ENCODE measurements around the gene SLC11A2.
A peak's percentile ranks its signal among the peaks of the same experiment; 100 is the strongest.
"Not testable (repeated sequence)": the region's sequence is repeated elsewhere in the genome, so short reads cannot be mapped to it uniquely, and the experiment has no call there.

The SLC11A2 gene

DNA sequence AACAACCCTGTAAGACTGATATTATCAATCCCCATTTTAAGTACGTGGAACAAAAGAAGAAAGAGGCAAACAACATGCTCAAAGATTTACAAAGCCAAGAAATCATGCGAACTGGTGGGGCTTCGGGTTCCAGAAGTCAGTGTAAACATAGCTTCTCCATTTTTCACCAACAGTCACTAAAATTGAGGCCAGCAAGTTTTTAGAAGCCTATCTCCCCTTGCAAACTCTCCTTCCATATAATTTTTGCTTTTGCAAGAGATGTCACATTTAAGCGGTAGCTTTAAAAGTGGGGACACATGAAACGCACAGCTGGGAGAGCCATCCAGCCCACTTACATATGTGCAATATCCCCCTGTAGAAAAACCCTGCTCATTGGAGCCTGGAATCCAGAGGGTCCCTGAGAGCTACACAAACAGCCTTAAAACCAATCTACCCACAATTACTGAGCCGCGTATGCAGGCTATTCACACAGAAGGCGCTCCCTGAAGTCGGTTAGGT is 797 bp downstream of the SLC11A2 start:
- no peak for DNase-seq

GRCh38 chr12:51023625-51024382 is 2.4 kb downstream of the SLC11A2 start:
- DNase-seq, result no peak

DNA sequence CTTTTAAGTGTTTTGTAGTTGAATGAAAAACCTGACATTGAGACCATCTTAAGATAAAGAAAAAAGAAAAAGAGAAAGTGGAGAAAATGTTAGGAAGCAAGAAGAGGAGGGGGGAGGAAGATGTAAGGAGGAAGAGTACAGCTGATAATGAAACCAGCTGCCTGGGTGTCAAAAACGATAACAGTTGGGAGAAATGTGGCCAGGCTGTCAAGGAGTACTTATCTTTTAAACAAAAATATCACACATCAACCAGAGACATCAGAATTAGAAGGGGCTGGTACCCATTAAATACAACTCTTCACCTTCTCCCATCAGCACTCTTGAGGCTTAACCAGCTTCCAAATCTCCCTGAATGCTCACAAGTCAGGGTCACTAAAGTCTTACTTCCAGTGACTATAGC is 4.5 kb downstream of the SLC11A2 start:
- no peak for DNase-seq

- no peak for DNase-seq
These were observed 5.6 kb downstream of the SLC11A2 start for GRCh38 chr12:51020448-51021182.

- no peak for DNase-seq
These were observed 6.3 kb downstream of the SLC11A2 start for GRCh38 chr12:51019927-51020326.

DNA sequence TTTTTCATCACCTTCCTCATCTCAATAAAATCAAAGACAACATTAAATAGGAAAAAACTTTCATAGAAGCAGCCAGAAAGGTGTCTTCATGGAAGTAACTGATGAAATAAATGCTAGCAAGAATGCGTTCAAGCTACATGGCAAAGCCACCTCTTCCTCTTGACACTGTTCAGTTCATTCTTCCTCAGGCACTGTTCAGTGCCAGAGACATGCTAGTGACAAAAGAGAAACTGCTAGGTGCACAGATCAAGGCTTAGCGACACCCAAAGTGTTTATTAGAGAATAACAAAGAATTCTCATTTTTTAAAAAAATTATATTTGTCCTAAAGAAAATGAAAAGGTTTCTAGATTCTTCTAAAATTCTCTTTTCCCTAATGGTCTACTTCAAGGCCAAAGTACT is 7.2 kb downstream of the SLC11A2 start:
- no peak for DNase-seq

GRCh38 chr12:51017452-51017851 is 8.7 kb downstream of the SLC11A2 start:
- DNase-seq, result no peak

GRCh38 chr12:51014467-51014866 is 11.7 kb downstream of the SLC11A2 start:
- DNase-seq, result not testable (repeated sequence)

GRCh38 chr12:51013441-51013840 is 12.7 kb downstream of the SLC11A2 start:
- DNase-seq, result no peak

- no peak for DNase-seq
These were observed 13.5 kb downstream of the SLC11A2 start for GRCh38 chr12:51012570-51013236.

DNA sequence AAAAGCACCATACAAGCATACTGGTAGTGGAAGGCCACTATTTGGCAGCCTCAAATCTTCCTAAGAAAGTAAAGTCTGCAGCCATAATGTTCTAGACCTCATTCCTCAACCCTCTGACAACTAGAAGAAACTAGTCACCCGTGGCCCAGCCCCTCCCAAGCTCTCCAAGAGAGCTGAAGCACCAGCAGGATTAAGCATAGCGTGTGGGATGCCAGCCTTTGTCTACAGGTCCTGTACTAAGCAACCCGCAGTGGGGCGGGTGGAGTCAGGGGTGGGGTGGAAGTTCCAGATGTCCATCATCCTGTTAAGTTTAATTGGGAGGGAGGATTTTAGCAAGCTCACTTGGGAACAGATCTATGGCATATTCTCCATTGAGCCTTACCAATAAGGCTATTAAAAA is 14.2 kb downstream of the SLC11A2 start:
- DNase-seq, result no peak

DNA sequence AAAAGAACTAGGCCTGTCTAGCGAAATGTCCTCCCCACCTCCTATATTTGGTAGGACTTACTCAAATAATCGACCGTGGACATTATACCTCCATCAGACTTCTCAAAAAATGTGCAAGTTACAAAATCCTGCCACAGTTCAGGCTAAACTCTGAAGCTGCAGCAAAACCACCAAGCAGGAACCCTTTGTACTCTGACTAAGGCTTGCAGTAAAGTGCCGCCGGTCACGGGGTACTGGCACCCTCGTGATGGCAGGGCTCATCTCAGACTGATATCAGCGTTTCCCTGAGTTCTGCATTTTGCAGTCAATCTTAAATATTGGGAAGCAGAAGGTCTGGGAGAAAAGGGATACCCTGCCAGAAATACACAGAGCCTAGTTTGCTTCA is 17.1 kb downstream of the SLC11A2 start:
- DNase-seq, result peak; percentile 34

DNA sequence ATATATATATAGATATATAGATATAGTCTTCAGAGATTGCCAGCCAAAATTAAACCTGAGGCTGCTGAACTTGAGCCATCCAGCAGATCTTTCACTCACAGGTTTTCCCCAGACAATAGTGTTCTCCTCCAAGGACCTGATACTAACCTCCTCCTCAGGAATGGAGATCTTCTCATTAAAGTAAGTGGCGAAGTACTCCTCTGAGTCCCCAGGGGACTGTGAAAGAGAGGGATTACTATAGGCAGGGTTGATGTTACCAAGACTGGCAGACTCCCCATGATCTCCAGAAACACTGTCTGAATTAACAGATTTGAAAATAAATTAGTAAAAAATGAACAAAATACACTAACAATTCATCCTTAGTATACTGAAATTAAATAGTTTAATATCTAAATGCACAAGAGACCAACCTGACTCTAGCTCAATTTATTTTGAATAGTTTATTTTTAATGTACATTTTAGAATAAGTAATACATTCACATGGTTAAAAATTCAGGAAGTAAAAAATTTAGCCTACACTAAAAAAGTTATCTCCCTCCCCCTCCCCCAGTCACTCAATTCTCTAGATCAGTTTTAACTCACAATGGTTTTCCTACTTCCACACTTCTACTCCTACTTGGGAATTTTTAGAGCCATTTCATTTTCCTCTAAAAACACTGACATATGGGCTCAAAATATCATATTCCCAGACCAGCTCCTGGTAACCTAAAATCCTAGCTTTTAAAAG is 17.7 kb downstream of the SLC11A2 start:
- no peak for DNase-seq

GRCh38 chr12:51005671-51006070 is 20.5 kb downstream of the SLC11A2 start:
- DNase-seq, result no peak

- DNase-seq, result no peak
These were observed 21.2 kb downstream of the SLC11A2 start for GRCh38 chr12:51005030-51005429.

DNA sequence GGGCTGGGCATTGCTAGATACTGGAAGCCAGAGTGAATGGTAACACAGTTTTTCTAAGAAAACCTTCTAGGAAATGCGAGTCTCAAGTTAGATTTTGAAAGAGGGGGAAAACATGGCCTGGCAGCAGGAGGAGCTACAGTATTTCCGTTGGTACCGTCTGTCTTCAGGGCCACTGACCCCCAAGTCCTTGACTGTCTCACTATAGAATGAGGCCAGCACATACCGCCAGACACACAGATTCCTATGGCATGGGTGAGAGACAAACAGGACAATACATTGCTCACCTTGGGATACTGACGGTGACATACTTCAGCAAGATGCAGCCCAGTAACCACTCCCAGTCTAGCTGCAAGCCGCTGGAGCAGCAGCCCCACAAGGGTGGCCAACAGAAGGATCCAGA is 21.7 kb downstream of the SLC11A2 start:
- no peak for DNase-seq

- DNase-seq, result no peak
These were observed 24.4 kb downstream of the SLC11A2 start for GRCh38 chr12:51001799-51002198.

DNA sequence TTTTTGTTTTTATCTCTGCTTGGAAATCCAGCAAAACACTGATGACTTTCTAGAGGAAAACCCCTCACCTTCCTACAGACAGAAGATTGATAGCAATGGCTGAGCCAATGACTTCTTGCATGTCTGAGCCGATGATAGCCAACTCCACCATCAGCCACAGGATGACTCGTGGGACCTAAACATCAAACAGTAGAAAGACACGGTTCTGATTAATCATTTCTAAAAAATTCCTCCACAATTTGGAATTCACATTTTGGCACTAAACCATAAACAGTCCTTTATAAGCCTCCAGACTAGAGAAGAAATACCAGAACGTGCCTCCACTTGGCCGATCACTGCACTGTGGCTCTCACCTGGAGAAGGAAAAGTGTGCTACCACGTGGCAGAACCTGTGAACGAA is 25.9 kb downstream of the SLC11A2 start:
- no peak for DNase-seq

- DNase-seq, result no peak
These were observed 27.1 kb downstream of the SLC11A2 start for GRCh38 chr12:50999093-50999492.

DNA sequence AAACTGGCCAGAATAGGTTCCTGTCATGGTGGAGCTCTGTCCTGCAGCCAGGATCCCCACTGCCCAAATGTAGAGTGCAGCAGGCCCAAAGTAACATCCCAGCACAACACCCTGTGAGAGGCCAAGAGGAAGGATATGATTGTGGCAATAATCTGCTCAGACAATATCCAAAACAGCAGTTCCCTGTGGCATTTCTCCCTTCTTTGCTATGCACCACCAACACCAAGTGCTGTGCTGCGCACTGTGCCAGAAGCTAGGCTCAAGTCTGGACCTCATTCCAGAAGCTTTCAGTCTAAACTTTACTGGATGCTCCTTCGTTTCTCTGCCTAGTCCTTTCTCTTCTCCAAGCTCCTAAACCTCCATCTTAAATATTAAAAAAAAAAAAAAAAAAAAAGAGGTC is 33.4 kb downstream of the SLC11A2 start:
- DNase-seq, result no peak

- no peak for DNase-seq
These were observed 34.9 kb downstream of the SLC11A2 start for GRCh38 chr12:50991291-50991690.

- no peak for DNase-seq
These were observed 35.4 kb downstream of the SLC11A2 start for GRCh38 chr12:50990791-50991190.

DNA sequence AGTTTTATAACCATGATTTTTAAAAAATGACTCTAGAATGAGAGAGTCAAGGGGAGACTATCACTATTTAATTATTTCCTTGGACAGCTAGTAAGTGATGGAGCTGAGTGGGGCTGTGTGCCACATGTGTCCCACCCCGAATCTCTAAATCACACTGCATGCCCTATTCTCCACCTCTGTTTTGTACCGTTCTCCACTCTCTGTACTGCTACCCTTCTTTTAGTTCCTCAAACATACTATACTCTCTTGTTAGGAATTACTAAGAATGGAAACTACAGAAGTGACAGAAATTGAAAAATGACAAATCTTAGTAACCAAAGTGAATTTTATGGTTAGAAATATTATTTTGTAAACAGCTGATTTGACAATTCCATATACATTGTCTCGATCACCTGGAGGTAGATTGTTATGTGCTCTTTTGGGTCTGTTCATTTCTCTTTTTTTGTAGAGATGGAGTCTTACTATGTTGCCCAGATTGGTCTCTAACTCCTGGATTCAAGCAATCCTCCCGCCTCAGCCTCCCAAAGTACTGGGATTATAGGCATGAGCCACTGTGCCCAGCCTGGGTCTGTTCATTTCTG is 35.9 kb downstream of the SLC11A2 start:
- DNase-seq, result no peak
